K562 (cell line): ENCODE results near the gene CDC42EP1. TPM values are rescaled to one million over a fixed set of nuclear protein-coding genes. Genes with fewer than 3 reads are reported as not detected.

Source experiments
- ATAC-seq: fragments of 200-7000 bp; cut with Tn5 transposase; 3 replicates; pipeline ENCODE4 v1.9.1; 2020; ENCODE audit warnings: moderate library complexity
- BruUV-seq: library from RNA; stranded (reverse); fragments of 400-500 nt; replicated peaks from 2 replicates; lab custom pipeline; 2021; lab: Mats Ljungman, UMichigan
- CTCF ChIA-PET: fragments of 300-600 bp; formaldehyde crosslinking; extraction: SDS; loops from one replicate; lab custom pipeline; 2021; ENCODE audit warnings: low intra/inter-chr PET ratio; lab: Yijun Ruan, JAX
- POLR2A ChIA-PET: fragments of 300-600, 350-650 bp; sonication (Branson Sonifier 250); formaldehyde crosslinking; extraction: SDS; loops from one replicate; lab custom pipeline; 2021; ENCODE audit warnings: antibody characterized with exemption, inconsistent platforms; lab: Yijun Ruan, JAX
- DNase-seq, 4 experiments: peaks; one replicate each; pipeline versions ENCODE4 v3.0.0 to v3.0.0-alpha.2; 2011 to 2018; ENCODE audit warnings: low spot score in 3 of 4, mixed read lengths in 3 of 4; ENCODE audit errors: extremely low read depth in 1 of 4
- FAIRE-seq: peaks from 2 replicates; lab custom pipeline; 2011; peaks lifted over from hg19 to GRCh38; lab: Jason Lieb, UNC
- H2AFZ ChIP-seq: 2 replicates; pipeline ENCODE4 v1.6.0; 2011; ENCODE audit warnings: low read depth, low read length, control low read depth, inconsistent platforms
- H3K27ac ChIP-seq: fragments of 200-600 bp; 3 replicates; pipeline ENCODE4 v1.8.0; 2011; ENCODE audit warnings: low read depth, mild to moderate bottlenecking, control low read depth, inconsistent platforms, low read length, moderate library complexity, mixed read lengths; ENCODE audit errors: extremely low read depth
- H3K27me3 ChIP-seq, 2 experiments: fragments of 300-600 bp in 1 of 2; 2 replicates in 1 of 2; 3 replicates in 1 of 2; pipeline versions ENCODE4 v1.6.0 to v1.8.0; 2011; ENCODE audit warnings: inconsistent platforms in 2 of 2, low read length in 2 of 2, mild to moderate bottlenecking in 1 of 2, mixed read lengths in 1 of 2, moderate library complexity in 1 of 2; ENCODE audit not compliant: control insufficient read depth in 2 of 2, insufficient read depth in 2 of 2
- H3K36me3 ChIP-seq: fragments of 300-600 bp; 3 replicates; pipeline ENCODE4 v1.8.0; 2011; ENCODE audit warnings: mild to moderate bottlenecking, low read length, inconsistent platforms; ENCODE audit not compliant: control insufficient read depth, insufficient read depth
- H3K4me1 ChIP-seq, 2 experiments: fragments of 200-600 bp in 1 of 2; replicated peaks in 1 of 2; 2 replicates in 1 of 2; 3 replicates in 1 of 2; pipeline versions ENCODE4 v1.5.1 to v1.8.0; 2011; ENCODE audit warnings: inconsistent platforms in 2 of 2, low read length in 2 of 2, mild to moderate bottlenecking in 1 of 2, mixed read lengths in 1 of 2, moderate library complexity in 1 of 2; ENCODE audit not compliant: control insufficient read depth in 2 of 2, insufficient read depth in 2 of 2
- H3K4me2 ChIP-seq: 2 replicates; pipeline ENCODE4 v1.6.1; 2011; ENCODE audit warnings: low read length, control low read depth, inconsistent platforms, mixed read lengths; ENCODE audit not compliant: insufficient read depth
- H3K4me3 ChIP-seq: fragments of 200-600 bp; sonication (generic), shearing (Covaris generic); 2 replicates; pipeline ENCODE4 v1.5.1; 2016; ENCODE audit warnings: control low read depth, inconsistent platforms
- H3K79me2 ChIP-seq: fragments of 200-600 bp; 3 replicates; pipeline ENCODE4 v1.8.0; 2011; ENCODE audit warnings: low read length, inconsistent platforms; ENCODE audit not compliant: control insufficient read depth, insufficient read depth
- H3K9ac ChIP-seq, 2 experiments: 2 replicates each; pipeline versions ENCODE4 v1.6.0 to v1.6.1; 2011; ENCODE audit warnings: low read depth in 2 of 2, low read length in 2 of 2, control low read depth in 1 of 2, inconsistent platforms in 1 of 2, mild to moderate bottlenecking in 1 of 2, mixed read lengths in 1 of 2; ENCODE audit not compliant: insufficient read depth in 1 of 2
- H3K9me1 ChIP-seq: one replicate; pipeline ENCODE4 v1.6.0; 2011; ENCODE audit warnings: inconsistent platforms, mild to moderate bottlenecking, low read length, moderate library complexity; ENCODE audit not compliant: control insufficient read depth, insufficient read depth
- H3K9me3 ChIP-seq: replicated peaks from 2 replicates; pipeline ENCODE4 v1.5.1; 2011; ENCODE audit warnings: low read depth, low read length, inconsistent platforms; ENCODE audit not compliant: control insufficient read depth, insufficient read depth
- H4K20me1 ChIP-seq: replicated peaks from 2 replicates; pipeline ENCODE4 v1.6.1; 2011; ENCODE audit warnings: low read length, inconsistent platforms, mixed read lengths; ENCODE audit not compliant: control insufficient read depth, insufficient read depth
- HDGF ChIP-seq: fragments of 450-650 bp; IDR thresholded peaks from 2 replicates; pipeline ENCODE4 v1.6.1; 2016
- L3MBTL2 ChIP-seq: fragments of 450-650 bp; IDR thresholded peaks from 2 replicates; pipeline ENCODE4 v1.6.1; 2016; ENCODE audit warnings: mild to moderate bottlenecking, moderate library complexity
- MAFK ChIP-seq: IDR thresholded peaks from 2 replicates; pipeline ENCODE4 v1.6.1; 2011; ENCODE audit warnings: low read length, improper control_type of control experiment
- MLLT1 ChIP-seq, 2 experiments: fragments of 450-650 bp; IDR thresholded peaks; 2 replicates each; pipeline ENCODE4 v1.6.1; 2016
- SMARCE1 ChIP-seq: fragments of 450-650 bp; IDR thresholded peaks from 2 replicates; pipeline ENCODE4 v1.7.1; 2016; ENCODE audit warnings: mild to moderate bottlenecking
- SREBF1 ChIP-seq: fragments of 150-350 bp; IDR thresholded peaks from 2 replicates; pipeline ENCODE4 v1.6.1; 2014; ENCODE audit warnings: antibody characterized with exemption, low read depth, low read length, borderline replicate concordance
- USF2 ChIP-seq: sonication (generic); formaldehyde crosslinking; IDR thresholded peaks from 2 replicates; pipeline ENCODE4 v1.5.0; 2020; ENCODE audit warnings: missing genetic modification reagents
- WGBS: fragments of 100-300 bp; shearing (Covaris generic); methylation state at CpG from one replicate; pipeline ENCODE4 v1.1.6; 2016; ENCODE audit warnings: low coverage, mixed read lengths; ENCODE audit not compliant: insufficient coverage; ENCODE audit errors: missing lambda C conversion rate; 5-methylcytosine and 5-hydroxymethylcytosine counted together
- in situ Hi-C: fragments of 300-500 bp; cut with MboI; formaldehyde crosslinking; loops from 4 replicates; pipeline ENCODE4 v1.15.0; 2018; ENCODE audit warnings: inconsistent platforms, mixed read lengths
- intact Hi-C: fragments of 100-400 bp; cut with micrococcal nuclease; formaldehyde crosslinking; loops from 2 replicates; pipeline ENCODE4 v1.14.2; 2022
- polyA plus RNA-seq, 8 experiments: library from polyadenylated mRNA; depleted of rRNA in 4 of 8; stranded (reverse) in 5 of 8; unstranded in 3 of 8; fragments of >200 nt; fragmentation: Nextera tagmentation in 2 of 8; fragmentation: Illumina TruSeq in 1 of 8; extraction: Ambion mirVana in 2 of 8; extraction: Trizol in 1 of 8; gene quantifications; 2 replicates each; pipeline versions ENCODE4 v1.2.1 to v1.2.3, GENCODE V29; 2011 to 2014; ENCODE audit warnings: inconsistent platforms in 1 of 8, missing spikeins in 1 of 8
- total RNA-seq, 7 experiments: library from RNA; depleted of rRNA in 6 of 7; stranded (reverse); fragments of >200 nt in 6 of 7; fragmentation: Illumina TruSeq in 2 of 7; extraction: Trizol in 2 of 7; gene quantifications; 2 replicates each; pipeline versions ENCODE4 v1.2.1 to v1.2.3, GENCODE V29; 2011 to 2021; ENCODE audit warnings: low replicate concordance in 1 of 7
- TF ChIP-seq, protein P1 (sequence below): IDR thresholded peaks from 3 replicates; pipeline ENCODE4 v1.6.1; 2011; ENCODE audit warnings: borderline replicate concordance, mild to moderate bottlenecking; ENCODE audit not compliant: insufficient read length, insufficient read depth
- TF ChIP-seq, protein P2 (sequence below), 3 experiments: IDR thresholded peaks in 2 of 3; conservative IDR thresholded peaks in 1 of 3; 2 replicates each; pipeline ENCODE4 v1.5.1; 2011 to 2012; ENCODE audit warnings: low read length in 3 of 3, mild to moderate bottlenecking in 3 of 3, control low read depth in 2 of 3, improper control_type of control experiment in 1 of 3, inconsistent platforms in 1 of 3, low read depth in 1 of 3, mixed read lengths in 1 of 3, moderate library complexity in 1 of 3; ENCODE audit not compliant: insufficient read depth in 2 of 3
- TF ChIP-seq, protein P3 (sequence below): sonication (generic); formaldehyde crosslinking; IDR thresholded peaks from 2 replicates; pipeline ENCODE4 v1.8.1; 2023; ENCODE audit warnings: mild to moderate bottlenecking, missing genetic modification reagents

Gene CDC42EP1
- total and polyA plus RNA-seq, 9 of the 15 experiments (the other 6 are each of a cell fraction or from before 2014, with no cell fraction given): 0.67 to 70.2 (median 7.3) TPM

GRCh38 chr22:37561212-37562048 is 1.1 kb downstream of the CDC42EP1 start (continued):
- TF ChIP-seq SREBF1: no peak
- TF ChIP-seq, protein P1, sequence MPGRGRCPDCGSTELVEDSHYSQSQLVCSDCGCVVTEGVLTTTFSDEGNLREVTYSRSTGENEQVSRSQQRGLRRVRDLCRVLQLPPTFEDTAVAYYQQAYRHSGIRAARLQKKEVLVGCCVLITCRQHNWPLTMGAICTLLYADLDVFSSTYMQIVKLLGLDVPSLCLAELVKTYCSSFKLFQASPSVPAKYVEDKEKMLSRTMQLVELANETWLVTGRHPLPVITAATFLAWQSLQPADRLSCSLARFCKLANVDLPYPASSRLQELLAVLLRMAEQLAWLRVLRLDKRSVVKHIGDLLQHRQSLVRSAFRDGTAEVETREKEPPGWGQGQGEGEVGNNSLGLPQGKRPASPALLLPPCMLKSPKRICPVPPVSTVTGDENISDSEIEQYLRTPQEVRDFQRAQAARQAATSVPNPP: no peak
- TF ChIP-seq HDGF: no peak
- TF ChIP-seq USF2: 0 out of 2 replicates have a peak, but pooled peaks have one; percentile 34

- ChIA-PET CTCF (interaction anchor here (0.6 to 2.4 kb wide), 2 partner anchors 17 to 41 kb away, joined by 3 to 16 read pairs; no protein-coding TSS in a partner anchor), POLR2A (interaction anchor here (0.6 to 1.7 kb wide), 15 partner anchors 8 to 660 kb away, joined by 3 to 16 read pairs (median 3); no protein-coding TSS in a partner anchor)
- H3K27me3 ChIP-seq: no peaks in the 10 kb centered on the region
- H3K4me1 ChIP-seq: peaks cover 26 to 50% of the 10 kb centered on the region in 2 experiments
- H3K9me3 ChIP-seq: no peaks in the 10 kb centered on the region
- FAIRE-seq (no peak), ATAC-seq (no peak), DNase-seq (no peak)
- H4K20me1 ChIP-seq: peaks cover 27% of the 10 kb centered on the region
- H3K27ac ChIP-seq: peak overlapping the region; percentile 97
- peaks cover 8% of the 10 kb centered on the region for H3K9me1 ChIP-seq
- intact Hi-C loops: no loop called here
- peak overlapping the region; percentile 83 for H3K4me3 ChIP-seq
- peak overlapping the region; percentile 92 for H3K4me2 ChIP-seq
- peaks cover 45% of the 10 kb centered on the region; the same call in 2 of the 3 replicates for H3K36me3 ChIP-seq
- in situ Hi-C loops: no loop called here
- peak overlapping the region; percentile 97 for H3K9ac ChIP-seq
- peaks cover 65% of the 10 kb centered on the region for H3K79me2 ChIP-seq
- BruUV-seq: no TSS peak
- no peak overlapping the region for H2AFZ ChIP-seq
- 46% methylated on average over 12 of the region's 14 CpGs for WGBS
- TF ChIP-seq MAFK (no peak), MLLT1 (IDR thresholded peaks at IDR 0.05) (0 out of 4 replicates have a peak, but pooled peaks of 1 of the 2 experiments have one; percentile 0), SMARCE1 (0 out of 2 replicates have a peak, but pooled peaks have one; percentile 2), L3MBTL2 (peak; percentile 7; the same call in 1 of the 2 replicates)
- TF ChIP-seq, protein P2, sequence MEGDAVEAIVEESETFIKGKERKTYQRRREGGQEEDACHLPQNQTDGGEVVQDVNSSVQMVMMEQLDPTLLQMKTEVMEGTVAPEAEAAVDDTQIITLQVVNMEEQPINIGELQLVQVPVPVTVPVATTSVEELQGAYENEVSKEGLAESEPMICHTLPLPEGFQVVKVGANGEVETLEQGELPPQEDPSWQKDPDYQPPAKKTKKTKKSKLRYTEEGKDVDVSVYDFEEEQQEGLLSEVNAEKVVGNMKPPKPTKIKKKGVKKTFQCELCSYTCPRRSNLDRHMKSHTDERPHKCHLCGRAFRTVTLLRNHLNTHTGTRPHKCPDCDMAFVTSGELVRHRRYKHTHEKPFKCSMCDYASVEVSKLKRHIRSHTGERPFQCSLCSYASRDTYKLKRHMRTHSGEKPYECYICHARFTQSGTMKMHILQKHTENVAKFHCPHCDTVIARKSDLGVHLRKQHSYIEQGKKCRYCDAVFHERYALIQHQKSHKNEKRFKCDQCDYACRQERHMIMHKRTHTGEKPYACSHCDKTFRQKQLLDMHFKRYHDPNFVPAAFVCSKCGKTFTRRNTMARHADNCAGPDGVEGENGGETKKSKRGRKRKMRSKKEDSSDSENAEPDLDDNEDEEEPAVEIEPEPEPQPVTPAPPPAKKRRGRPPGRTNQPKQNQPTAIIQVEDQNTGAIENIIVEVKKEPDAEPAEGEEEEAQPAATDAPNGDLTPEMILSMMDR (IDR thresholded peaks at IDR 0.05 in 2 of 3, conservative IDR thresholded peaks at IDR 0.05 in 1 of 3; ENCODE audit: insufficient read depth in 2 of 3, low read depth in 1 of 3, low read length in 3 of 3): 0 out of 6 replicates have a peak, but pooled peaks of 1 of the 3 experiments have one; percentile 3
- TF ChIP-seq, protein P3, sequence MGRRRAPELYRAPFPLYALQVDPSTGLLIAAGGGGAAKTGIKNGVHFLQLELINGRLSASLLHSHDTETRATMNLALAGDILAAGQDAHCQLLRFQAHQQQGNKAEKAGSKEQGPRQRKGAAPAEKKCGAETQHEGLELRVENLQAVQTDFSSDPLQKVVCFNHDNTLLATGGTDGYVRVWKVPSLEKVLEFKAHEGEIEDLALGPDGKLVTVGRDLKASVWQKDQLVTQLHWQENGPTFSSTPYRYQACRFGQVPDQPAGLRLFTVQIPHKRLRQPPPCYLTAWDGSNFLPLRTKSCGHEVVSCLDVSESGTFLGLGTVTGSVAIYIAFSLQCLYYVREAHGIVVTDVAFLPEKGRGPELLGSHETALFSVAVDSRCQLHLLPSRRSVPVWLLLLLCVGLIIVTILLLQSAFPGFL (CRISPR knock-in tag): no peak
Measured at GRCh38 chr22:37562049-37562875, 2.0 kb downstream of the CDC42EP1 start.
